GM19463 (cell line): ENCODE data around the gene STOX2.
"Not testable (repeated sequence)": the region's sequence is repeated elsewhere in the genome, so short reads cannot be mapped to it uniquely, and the experiment has no call there.

Source experiments
- ATAC-seq: cut with Tn5 transposase; IDR thresholded peaks from one replicate; pipeline ENCODE4 v1.9.1; 2021; ENCODE audit warnings: mild to moderate bottlenecking, moderate library complexity; ENCODE audit not compliant: unreplicated experiment

STOX2 gene

GRCh38 chr4:184019667-184020623, 114.8 kb downstream of the STOX2 start:
- ATAC-seq, result no peak

- ATAC-seq, result no peak
Observed at GRCh38 chr4:184021389-184021788, 116.3 kb downstream of the STOX2 start.

- ATAC-seq, result no peak
Observed at GRCh38 chr4:184022679-184023383, 117.7 kb downstream of the STOX2 start.

GRCh38 chr4:184024637-184025036, 119.5 kb downstream of the STOX2 start:
- ATAC-seq, result no peak

GRCh38 chr4:184028561-184029374, 123.7 kb downstream of the STOX2 start:
- no peak for ATAC-seq

- no peak for ATAC-seq
Observed at GRCh38 chr4:184030036-184030435, 124.9 kb downstream of the STOX2 start.

- no peak for ATAC-seq
Observed at GRCh38 chr4:184030764-184031163, 125.7 kb downstream of the STOX2 start.

GRCh38 chr4:184032091-184032490, 127.0 kb downstream of the STOX2 start:
- ATAC-seq, result no peak

GRCh38 chr4:184039963-184040383, 134.9 kb downstream of the STOX2 start:
- no peak for ATAC-seq

GRCh38 chr4:184041156-184041555, 136.0 kb downstream of the STOX2 start:
- ATAC-seq, result no peak

GRCh38 chr4:184046148-184046547, 141.0 kb downstream of the STOX2 start:
- ATAC-seq, result no peak

GRCh38 chr4:184051262-184051661, 146.2 kb downstream of the STOX2 start:
- ATAC-seq, result not testable (repeated sequence)

GRCh38 chr4:184052616-184053015, 147.5 kb downstream of the STOX2 start:
- ATAC-seq, result no peak

GRCh38 chr4:184053434-184053833, 148.3 kb downstream of the STOX2 start:
- ATAC-seq, result no peak

- ATAC-seq, result no peak
Observed at GRCh38 chr4:184056877-184057276, 151.8 kb downstream of the STOX2 start.

- no peak for ATAC-seq
Observed at GRCh38 chr4:184058026-184058425, 152.9 kb downstream of the STOX2 start.

GRCh38 chr4:184059099-184059498, 154.0 kb downstream of the STOX2 start:
- no peak for ATAC-seq

- no peak for ATAC-seq
Observed at GRCh38 chr4:184061582-184061981, 156.5 kb downstream of the STOX2 start.

GRCh38 chr4:184062769-184063168, 157.7 kb downstream of the STOX2 start:
- ATAC-seq, result no peak

GRCh38 chr4:184064877-184065276, 159.8 kb downstream of the STOX2 start:
- ATAC-seq, result no peak
